GM21381 (cell line): ENCODE results near the gene SLC16A10.
"Not testable (repeated sequence)": the region's sequence is repeated elsewhere in the genome, so short reads cannot be mapped to it uniquely, and the experiment has no call there.

ENCODE experiments used
- ATAC-seq: cut with Tn5 transposase; IDR thresholded peaks from one replicate; pipeline ENCODE4 v1.9.1; 2021; ENCODE audit warnings: mild to moderate bottlenecking, moderate library complexity; ENCODE audit not compliant: unreplicated experiment

Gene SLC16A10

GRCh38 chr6:111087106-111087835, at the start of gene SLC16A10:
SLC16A10 (plus strand) TSS chr6:111087503; CDS start chr6:111087753, 250 bp downstream.
- ATAC-seq = peak; percentile 85

DNA sequence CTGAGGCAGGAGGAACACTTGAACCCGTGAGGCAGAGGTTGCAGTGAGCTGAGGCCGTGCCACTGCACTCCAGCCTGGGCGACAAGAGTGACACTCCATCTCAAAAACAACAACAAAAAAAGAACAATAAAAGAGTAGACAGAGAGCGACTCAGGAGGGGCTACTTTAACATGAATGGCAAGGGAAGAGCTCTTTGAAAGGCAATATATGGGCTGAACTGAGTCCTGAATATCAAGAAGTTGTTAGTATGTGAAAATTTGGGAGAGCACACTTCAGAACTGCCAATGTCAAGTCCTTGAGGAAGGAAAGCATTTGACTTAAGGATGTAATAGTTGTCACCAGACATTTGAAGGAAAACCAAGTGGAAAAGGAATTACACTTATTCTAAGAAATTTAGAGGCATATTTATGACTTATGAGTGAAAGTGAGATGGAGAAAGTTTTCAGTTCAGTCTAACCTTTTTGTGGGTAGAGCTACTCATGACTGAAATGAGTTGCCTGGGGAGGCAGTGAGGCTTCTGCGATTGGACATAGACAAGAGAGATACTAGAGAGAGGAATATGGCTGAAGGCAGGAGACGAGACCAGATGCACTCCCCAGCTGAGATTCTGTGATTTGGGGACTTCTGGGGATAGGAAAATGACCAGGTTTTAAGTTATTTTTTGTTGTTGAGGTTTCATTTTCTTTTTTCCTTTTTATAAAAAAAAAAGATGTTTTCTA, 48.6 kb upstream of the SLC16A10 start:
- ATAC-seq = no peak

GRCh38 chr6:111041917-111042316, 45.4 kb upstream of the SLC16A10 start:
- no peak for ATAC-seq

DNA sequence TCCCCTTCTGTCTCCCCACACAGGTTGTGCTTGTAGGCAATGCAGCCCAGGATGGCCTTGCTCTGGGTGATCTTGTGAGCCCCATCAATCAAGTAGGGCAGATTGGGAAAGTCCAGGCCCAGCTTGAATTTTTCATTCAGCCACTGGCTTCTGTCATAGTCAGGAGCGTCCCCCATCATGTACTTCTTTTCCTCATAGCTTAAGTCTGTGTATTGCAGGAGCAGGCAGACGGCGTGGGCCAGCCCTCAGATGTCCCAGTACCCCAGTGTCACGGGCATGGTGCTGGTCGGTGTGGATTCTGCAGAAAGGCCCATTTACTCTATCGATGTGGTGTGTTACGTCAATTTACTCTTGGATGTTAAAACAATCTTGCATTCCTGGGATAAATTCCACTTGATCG, 40.1 kb upstream of the SLC16A10 start:
- ATAC-seq = no peak

DNA sequence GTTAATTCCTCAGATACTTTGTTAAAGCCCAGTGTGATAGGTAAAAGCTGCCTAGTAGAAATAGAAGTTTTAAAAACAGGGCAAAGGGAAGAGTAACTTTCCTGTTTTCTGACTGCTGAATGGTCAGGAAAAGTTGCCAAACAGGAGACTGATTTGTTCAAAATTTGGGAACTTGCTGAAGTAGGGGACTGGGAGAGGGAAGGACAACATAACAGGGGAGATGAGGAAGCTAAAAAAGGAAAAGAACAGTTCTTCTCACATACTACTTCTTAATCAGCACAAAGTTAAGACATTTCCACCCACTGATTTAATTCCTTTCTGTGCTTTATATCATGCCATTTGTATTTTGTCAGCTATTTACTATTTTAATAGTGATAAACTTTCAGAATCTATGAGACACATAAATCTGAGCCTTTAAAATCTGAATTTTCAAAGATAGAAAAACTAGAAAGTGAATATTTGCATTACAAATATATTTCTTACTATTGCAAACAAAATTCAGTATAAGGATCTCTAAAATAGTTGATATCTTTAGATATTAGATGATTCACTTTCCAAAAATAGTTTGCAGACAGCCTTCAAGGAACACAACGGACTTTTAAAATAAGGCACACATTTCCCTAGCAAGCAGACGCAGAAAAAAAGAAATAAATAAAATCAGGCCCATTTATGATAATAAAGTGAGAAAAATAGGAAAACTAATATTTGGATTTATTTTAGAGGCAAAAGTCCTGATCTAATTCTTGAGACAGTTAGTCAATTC, 36.9 kb upstream of the SLC16A10 start:
- no peak for ATAC-seq

- no peak for ATAC-seq
These were observed 35.1 kb upstream of the SLC16A10 start for GRCh38 chr6:111052171-111052570.

DNA sequence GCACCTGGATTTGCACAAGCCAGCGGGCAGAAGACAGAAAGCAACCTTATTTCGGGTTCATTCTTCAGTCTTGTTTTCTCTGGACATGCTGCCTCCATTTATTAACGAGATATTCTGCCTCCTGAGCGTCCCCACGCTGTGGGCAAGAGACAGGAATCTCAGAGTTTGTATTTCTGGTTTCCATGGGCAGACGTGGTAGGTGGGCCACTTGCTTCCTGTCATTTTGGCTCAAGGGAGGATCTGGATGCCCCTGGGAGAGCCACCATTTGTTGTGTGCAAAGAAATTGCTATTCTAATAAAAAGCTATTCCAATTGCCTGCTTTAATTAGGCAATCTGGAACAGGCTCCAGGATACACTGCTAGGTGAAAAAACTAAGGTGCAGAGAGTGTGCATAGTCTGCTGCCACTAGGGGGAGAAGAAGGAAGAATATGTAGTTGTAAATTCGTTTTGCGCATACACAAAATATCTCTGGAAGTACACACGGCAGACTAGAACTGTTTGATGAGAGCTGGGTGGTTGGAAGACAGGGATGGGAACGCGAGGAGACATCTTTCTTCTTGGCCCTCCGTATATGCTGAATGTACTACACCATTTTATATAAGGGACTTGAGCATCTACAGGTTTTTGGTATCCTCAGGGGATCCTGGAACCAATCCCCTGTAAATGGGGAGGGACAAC, 30.1 kb upstream of the SLC16A10 start:
- peak; percentile 62 for ATAC-seq

GRCh38 chr6:111061508-111061907, 25.8 kb upstream of the SLC16A10 start:
- no peak for ATAC-seq

GRCh38 chr6:111061985-111062384, 25.3 kb upstream of the SLC16A10 start:
- ATAC-seq = not testable (repeated sequence)

GRCh38 chr6:111062860-111063259, 24.4 kb upstream of the SLC16A10 start:
- ATAC-seq = not testable (repeated sequence)

DNA sequence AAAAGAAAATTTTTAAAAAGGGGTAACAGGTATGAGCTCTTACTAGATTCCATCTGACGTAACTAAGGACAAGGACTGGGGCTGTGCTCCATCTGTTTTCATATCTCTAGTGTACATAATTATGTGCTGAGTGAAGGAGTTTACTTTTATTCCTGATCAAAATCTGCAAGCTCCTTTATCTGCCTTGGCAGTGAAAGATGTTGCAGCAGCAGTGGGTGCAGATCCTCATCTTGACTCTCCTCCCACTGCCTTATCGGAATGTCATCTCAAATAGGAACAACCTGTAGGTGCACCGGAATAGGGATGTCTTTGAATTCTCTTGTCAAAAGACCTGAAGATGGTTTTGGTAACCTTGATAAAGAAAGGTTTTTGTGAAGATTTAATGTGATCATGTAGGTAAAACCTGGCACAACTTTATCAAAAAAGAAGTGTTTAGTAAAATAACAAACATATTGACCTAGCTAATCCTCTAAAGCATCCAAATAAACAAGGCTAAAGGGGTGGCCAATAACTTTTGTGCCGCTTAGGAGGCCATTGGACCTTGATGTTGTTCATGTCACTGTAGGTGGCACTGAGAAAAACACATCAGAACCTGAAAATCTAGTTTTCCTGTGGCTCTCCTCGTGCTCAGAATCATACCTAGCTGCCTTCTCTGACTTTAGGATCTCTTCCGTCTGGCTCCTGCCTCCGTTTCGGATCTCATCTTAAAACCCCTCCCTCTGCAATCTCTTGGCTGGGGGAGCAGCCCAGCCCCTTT, 19.0 kb upstream of the SLC16A10 start:
- no peak for ATAC-seq

- ATAC-seq = no peak
These were observed 18.5 kb upstream of the SLC16A10 start for GRCh38 chr6:111068866-111069234.

- no peak for ATAC-seq
These were observed 17.8 kb upstream of the SLC16A10 start for GRCh38 chr6:111069382-111070104.

DNA sequence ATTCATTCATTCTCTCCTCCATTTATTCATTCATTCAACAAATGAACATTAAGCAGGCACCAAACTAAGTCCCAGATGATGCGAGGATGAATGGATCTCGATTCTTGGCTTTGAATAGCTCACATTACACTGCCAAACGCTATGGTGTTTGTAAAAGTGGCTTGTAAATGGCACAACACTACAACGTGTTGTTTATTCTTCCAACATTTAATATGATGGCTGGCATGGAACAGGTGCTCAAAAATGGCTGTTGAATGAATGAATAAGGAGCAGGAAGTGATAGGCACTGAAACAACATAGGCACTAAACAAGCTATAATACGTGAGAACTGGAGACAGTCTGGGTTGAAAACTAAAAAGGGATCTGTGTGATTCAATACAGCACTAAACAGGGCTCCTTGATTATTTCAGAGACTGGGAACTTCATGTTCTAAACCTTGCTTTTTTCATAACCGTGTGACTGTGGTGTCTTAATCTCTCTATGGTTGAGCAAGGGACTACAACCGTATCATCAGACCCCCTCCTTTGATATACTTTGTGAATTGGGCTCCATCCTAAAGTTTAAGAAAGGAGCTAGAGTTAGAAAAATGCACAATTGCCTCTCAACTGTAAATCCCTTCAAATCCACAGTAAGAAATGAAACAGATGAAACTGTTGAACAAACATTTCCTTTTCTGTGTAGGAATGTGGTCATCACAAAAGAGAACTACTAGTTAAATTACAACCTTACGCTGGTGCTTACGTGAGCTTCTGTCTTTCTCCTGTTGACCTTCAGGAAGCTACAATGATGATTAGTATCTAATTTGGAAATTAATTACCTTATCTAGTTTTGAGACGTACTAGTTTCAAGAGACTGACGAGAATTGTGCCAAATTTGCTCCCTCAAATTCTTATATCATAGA, 16.9 kb upstream of the SLC16A10 start:
- ATAC-seq = no peak

DNA sequence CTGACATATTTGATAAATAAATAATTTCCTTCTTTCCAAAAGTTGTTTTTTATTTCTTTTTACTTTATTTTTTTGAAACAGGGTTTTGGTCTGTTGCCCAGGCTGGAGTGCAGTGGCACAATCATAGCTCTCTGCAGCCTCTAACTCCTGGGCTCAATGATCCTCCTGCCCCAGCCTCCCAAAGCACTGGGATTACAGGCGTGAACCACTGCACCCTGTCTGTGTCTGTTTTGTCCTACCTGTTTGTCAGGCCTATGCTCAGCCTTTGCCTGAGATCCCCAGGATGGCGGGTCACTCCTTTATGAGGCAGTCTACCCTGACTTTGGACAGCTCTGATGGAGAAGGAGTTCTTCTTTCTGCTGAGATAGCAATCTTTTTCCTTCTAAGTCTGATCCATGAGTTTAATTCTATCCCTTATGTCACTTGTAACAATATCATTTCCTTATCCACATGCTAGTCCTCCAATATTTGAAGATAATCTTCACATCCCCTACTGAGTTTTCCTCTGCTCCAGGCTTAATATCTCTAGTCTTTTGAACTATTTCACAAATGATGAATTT, 14.4 kb upstream of the SLC16A10 start:
- ATAC-seq = no peak

- ATAC-seq = no peak
These were observed 13.0 kb upstream of the SLC16A10 start for GRCh38 chr6:111074311-111074710.

GRCh38 chr6:111076024-111076695, 11.1 kb upstream of the SLC16A10 start:
- ATAC-seq = no peak

GRCh38 chr6:111080698-111081097, 6.6 kb upstream of the SLC16A10 start:
- ATAC-seq = no peak
